Colonic mucosa (tissue), 4 donors: ENCODE measurements around the gene NUDT13. TPM values are rescaled to one million over a fixed set of nuclear protein-coding genes. Genes with fewer than 3 reads are reported as not detected.

Experiments used
- DNase-seq: peaks from one replicate; pipeline ENCODE4 v3.0.0-alpha.2; 2020
- H3K27ac ChIP-seq: fragments of 200-600 bp; one replicate; pipeline ENCODE4 v1.8.0; 2021
- H3K27me3 ChIP-seq: fragments of 200-600 bp; one replicate; pipeline ENCODE4 v1.8.0; 2021
- H3K36me3 ChIP-seq: fragments of 200-600 bp; one replicate; pipeline ENCODE4 v1.8.0; 2021
- H3K4me1 ChIP-seq: fragments of 200-600 bp; one replicate; pipeline ENCODE4 v1.8.0; 2021; ENCODE audit warnings: mild to moderate bottlenecking
- H3K4me3 ChIP-seq: fragments of 200-600 bp; one replicate; pipeline ENCODE4 v1.8.0; 2021
- H3K9ac ChIP-seq, 2 donors: one replicate each; pipeline ENCODE4 v1.7.0; 2013; ENCODE audit warnings: control low read depth in 2 of 2, low read depth in 2 of 2, low read length in 2 of 2
- H3K9me3 ChIP-seq: fragments of 200-600 bp; one replicate; pipeline ENCODE4 v1.8.0; 2021
- CTCF ChIP-seq: fragments of 200-600 bp; IDR thresholded peaks from one replicate; pipeline ENCODE4 v1.8.0; 2022; ENCODE audit warnings: antibody characterized with exemption, mild to moderate bottlenecking
- intact Hi-C: fragments of 100-400 bp; cut with DNase I; formaldehyde crosslinking; loops from one replicate; pipeline ENCODE4 v1.14.1; 2022
- total RNA-seq, 2 donors: library from RNA; stranded (reverse); fragmentation: NEBNext Ultra II Directional in 1 of 2; extraction: Animal tissue kit (Norgen Biotek cat#: 25700) in 1 of 2; gene quantifications; one replicate each; pipeline ENCODE4 v1.2.1, GENCODE V29; 2021
- donor health status: healthy.
- donor health status: DM: no; HTN: no; CAD: no.
- donor health status: DM: no; HTN: no; CAD: no.

The NUDT13 gene
- total RNA-seq, 2 donors from 2014 or later = 1.8 to 1.9 TPM

DNA sequence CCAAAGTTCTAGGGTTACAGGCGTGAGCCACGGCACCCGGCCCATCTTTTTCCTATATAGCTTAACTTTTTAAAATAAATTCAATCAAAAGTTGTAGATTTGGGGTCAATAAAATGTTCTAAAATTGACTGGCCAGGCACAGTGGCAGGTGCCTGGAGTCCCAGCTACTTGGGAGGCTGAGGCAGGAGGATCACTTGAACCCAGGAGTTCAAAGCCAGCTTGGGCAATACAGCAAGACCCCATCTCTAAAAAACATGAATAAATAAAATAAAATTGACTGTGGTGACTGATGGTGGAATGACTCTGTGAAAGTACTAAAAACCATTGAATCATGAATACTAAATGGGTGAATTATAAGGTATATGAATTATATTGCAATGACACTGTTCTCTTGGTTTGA lies 34.4 kb upstream of the NUDT13 start:
- no peak for TF ChIP-seq CTCF

GRCh38 chr10:73076360-73077183 lies 33.7 kb upstream of the NUDT13 start:
- no peak overlapping the region for H3K4me3 ChIP-seq
- intact Hi-C loops = no loop called here

More for the DNA sequence above, 34.4 kb upstream of the NUDT13 start:
- Histone ChIP-seq H3K9ac (no peak overlapping the region), H3K36me3 (peaks cover 4% of the 10 kb centered on the region), H3K27ac (no peak overlapping the region), H3K4me1 (peaks cover 3% of the 10 kb centered on the region), H3K4me3 (no peak overlapping the region), H3K9me3 (no peaks in the 10 kb centered on the region), H3K27me3 (no peaks in the 10 kb centered on the region)
- intact Hi-C loops = no loop called here
- DNase-seq = no peak

DNA sequence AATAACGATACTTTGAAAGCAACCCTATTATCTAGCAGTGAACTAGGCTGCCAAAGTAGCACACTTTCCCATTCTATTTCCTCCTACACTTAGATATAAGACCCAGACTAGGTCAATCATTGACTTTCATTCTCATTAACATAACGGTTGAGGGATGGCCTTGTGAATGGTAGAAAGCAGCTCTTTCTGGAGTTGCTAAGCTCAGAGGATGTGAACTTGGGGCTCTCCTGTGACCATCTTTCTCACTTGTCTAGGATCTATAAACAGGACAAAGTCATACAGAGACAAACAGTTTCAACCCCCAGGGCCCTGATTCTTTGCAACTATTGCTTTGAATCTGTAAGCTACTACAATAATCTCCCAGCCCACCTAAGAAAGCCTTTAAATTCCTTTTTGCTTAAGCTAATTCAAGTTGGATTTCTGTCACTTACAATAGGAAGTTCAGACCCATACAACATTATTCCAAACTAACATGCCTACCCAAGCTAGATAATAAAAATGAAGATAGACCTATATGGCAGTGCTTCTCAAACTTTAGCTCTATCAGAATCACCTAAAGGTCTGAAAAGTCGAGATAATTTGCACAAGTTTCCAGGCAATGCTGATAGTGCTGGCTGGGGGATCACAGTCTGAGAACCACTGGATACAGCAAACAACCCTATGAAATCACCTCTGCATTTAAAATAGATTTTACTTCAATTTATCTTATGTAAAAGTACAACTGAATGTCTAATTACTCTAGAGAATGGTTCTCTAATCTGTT lies 30.3 kb upstream of the NUDT13 start:
- TF ChIP-seq CTCF = no peak
- no peak overlapping the region for H3K27ac ChIP-seq
- H3K4me3 ChIP-seq = no peak overlapping the region
- no peaks in the 10 kb centered on the region for H3K9me3 ChIP-seq
- peaks cover 3% of the 10 kb centered on the region for H3K4me1 ChIP-seq
- intact Hi-C loops = no loop called here
- H3K27me3 ChIP-seq = no peaks in the 10 kb centered on the region
- DNase-seq = no peak
- no peaks in the 10 kb centered on the region for H3K36me3 ChIP-seq
- no peak overlapping the region for H3K9ac ChIP-seq

More at GRCh38 chr10:73076360-73077183, 33.7 kb upstream of the NUDT13 start:
- DNase-seq = peak; percentile 62
- Histone ChIP-seq H3K9me3 (no peaks in the 10 kb centered on the region), H3K27ac (peak overlapping the region; percentile 29), H3K4me1 (peaks cover 3% of the 10 kb centered on the region), H3K9ac (peak overlapping the region in 1 of 2 donors; percentile 9), H3K36me3 (peaks cover 4% of the 10 kb centered on the region), H3K27me3 (no peaks in the 10 kb centered on the region)
- TF ChIP-seq CTCF = no peak

DNA sequence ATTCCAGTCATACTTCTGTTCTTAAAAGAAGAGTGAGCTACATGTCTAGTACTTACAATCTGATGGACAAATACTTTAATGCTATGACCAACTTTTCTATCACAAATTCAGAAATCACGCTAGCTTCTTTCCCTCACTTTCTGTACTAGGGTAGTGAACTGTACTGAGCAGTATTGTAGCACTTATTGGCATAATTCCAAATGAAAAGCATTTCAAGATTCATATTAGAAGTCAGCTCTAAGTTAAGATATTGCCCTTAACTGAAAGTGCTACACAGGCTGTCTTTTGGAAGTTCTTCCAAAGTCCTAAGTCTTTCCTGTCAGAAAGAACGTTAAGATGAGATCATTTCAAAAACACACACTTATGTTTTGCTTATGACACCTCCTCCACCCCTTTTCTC lies 27.0 kb upstream of the NUDT13 start:
- no peak overlapping the region for H3K4me3 ChIP-seq
- no peak for TF ChIP-seq CTCF
- no peak overlapping the region for H3K9ac ChIP-seq
- H3K9me3 ChIP-seq = no peaks in the 10 kb centered on the region
- H3K4me1 ChIP-seq = no peaks in the 10 kb centered on the region
- no peaks in the 10 kb centered on the region for H3K27me3 ChIP-seq
- no peak for DNase-seq
- H3K27ac ChIP-seq = no peak overlapping the region
- intact Hi-C loops = no loop called here
- no peaks in the 10 kb centered on the region for H3K36me3 ChIP-seq

- no peak for TF ChIP-seq CTCF
- no peak overlapping the region for H3K27ac ChIP-seq
- intact Hi-C loops = no loop called here
These were observed 26.0 kb upstream of the NUDT13 start for GRCh38 chr10:73084209-73084608.

More at GRCh38 chr10:73084209-73084608, 26.0 kb upstream of the NUDT13 start:
- Histone ChIP-seq H3K36me3 (no peaks in the 10 kb centered on the region), H3K27me3 (no peaks in the 10 kb centered on the region), H3K9me3 (no peaks in the 10 kb centered on the region), H3K9ac (no peak overlapping the region), H3K4me3 (no peak overlapping the region), H3K4me1 (no peaks in the 10 kb centered on the region)
- no peak for DNase-seq
